ENCODE measurements around the gene AGBL3. TPM values are rescaled to one million over a fixed set of nuclear protein-coding genes. Genes with fewer than 3 reads are reported as not detected.

Gene AGBL3
- total and polyA plus RNA-seq, 2 of the 8 experiments (the other 6 are each of a cell fraction or from before 2014, with no cell fraction given) = 1.1 to 1.9 TPM

DNA sequence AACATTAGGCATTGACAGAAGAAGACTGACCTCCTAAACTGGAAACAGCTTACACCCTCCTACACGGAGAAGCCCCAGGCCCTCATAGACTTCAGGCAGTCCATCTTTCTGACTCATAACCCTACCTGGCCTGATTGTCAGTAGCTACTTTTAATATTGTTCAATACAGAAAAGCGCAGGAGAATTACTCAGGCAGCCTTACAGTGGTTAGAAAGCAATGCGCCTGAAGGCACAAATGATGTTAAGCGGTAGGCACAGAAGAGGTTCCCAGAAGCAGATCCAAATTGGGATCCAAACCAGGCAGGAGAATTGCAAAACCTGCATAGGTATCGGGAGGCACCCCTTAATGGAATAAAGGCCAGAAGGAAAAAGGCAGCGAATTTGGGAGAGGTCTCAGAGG is 189.6 kb downstream of the AGBL3 start:
- WGBS, 2 experiments (ENCODE audit: extremely low coverage in 1 of 2, insufficient coverage in 1 of 2, insufficient read length in 1 of 2, insufficient replicate concordance in 2 of 2, low coverage in 1 of 2, low lambda C conversion rate in 2 of 2, missing lambda C conversion rate in 1 of 2) = 86% methylated on average over 6 of the region's 6 CpGs; no CpG with 5 or more reads in 1 of the 2 experiments
- H2BK5ac ChIP-seq (ENCODE audit: low read depth, low read length) = no peak overlapping the region
- no peak overlapping the region for H4K5ac ChIP-seq (ENCODE audit: insufficient read length, low read depth, low read length)
- ChIA-PET CTCF (ENCODE audit: partially characterized antibody) (interaction anchor here (1.0 kb wide), 1 partner anchor 12 kb away, joined by 5 read pairs; no protein-coding TSS in a partner anchor), POLR2A (ENCODE audit: partially characterized antibody) (no interaction called here)
- H3K18ac ChIP-seq (ENCODE audit: extremely low read depth, low read length) = no peak overlapping the region; the same call in 1 of the 2 replicates
- FAIRE-seq (no peak), DNase-seq (ENCODE audit: low read depth in 1 of 2, low spot score in 2 of 2) (no peak)
- H3K9ac ChIP-seq (replicated peaks in 1 of 4; ENCODE audit: extremely low read depth in 1 of 4, low read depth in 3 of 4, low read length in 3 of 4) = no peak overlapping the region
- H4K20me1 ChIP-seq (replicated peaks in 1 of 2; ENCODE audit: control insufficient read depth in 1 of 2, insufficient read depth in 2 of 2, low read length in 2 of 2) = no peaks in the 10 kb centered on the region
- no peak overlapping the region for H4K8ac ChIP-seq (ENCODE audit: extremely low read depth, insufficient read depth, low read length)
- H2AFZ ChIP-seq (ENCODE audit: low read length) = no peak overlapping the region
- no peak overlapping the region for H3K4me2 ChIP-seq (ENCODE audit: insufficient read depth in 1 of 2, low read depth in 2 of 2, low read length in 2 of 2)
- no peak overlapping the region for H2AK5ac ChIP-seq (ENCODE audit: low read depth, low read length)
- H3K14ac ChIP-seq (ENCODE audit: insufficient read length) = no peak overlapping the region
- H3K36me3 ChIP-seq (ENCODE audit: control insufficient read depth in 2 of 4, insufficient read depth in 4 of 4, low read length in 3 of 4) = peaks cover 0 to 2% (median under 1%) of the 10 kb centered on the region in 4 experiments; a peak in 2 of 8 replicates
- no peak overlapping the region for H2BK15ac ChIP-seq (ENCODE audit: low read length)
- H3K79me2 ChIP-seq (ENCODE audit: control insufficient read depth in 1 of 2, insufficient read depth in 2 of 2, low read length in 2 of 2) = no peaks in the 10 kb centered on the region
- H3K4me1 ChIP-seq (replicated peaks in 1 of 4; ENCODE audit: control insufficient read depth in 3 of 4, insufficient read depth in 4 of 4, low read length in 3 of 4) = peaks cover 0 to 8% (median 4%) of the 10 kb centered on the region in 4 experiments; a peak in 4 of 7 replicates
- no peak overlapping the region for H3K23ac ChIP-seq (ENCODE audit: insufficient read length)
- no peak overlapping the region; the same call in 1 of the 2 replicates for H2BK12ac ChIP-seq (ENCODE audit: low read depth, low read length)
- no peaks in the 10 kb centered on the region for H3K79me1 ChIP-seq (ENCODE audit: low read depth, low read length)
- no peak overlapping the region for H4K91ac ChIP-seq (replicated peaks; ENCODE audit: insufficient read length, low read length)
- no peak overlapping the region for H3K4ac ChIP-seq (replicated peaks; ENCODE audit: insufficient read length, low read depth, low read length)
- H3K56ac ChIP-seq (replicated peaks; ENCODE audit: insufficient read length, low read depth, low read length) = no peak overlapping the region
- no peaks in the 10 kb centered on the region for H3K27me3 ChIP-seq (replicated peaks in 1 of 4; ENCODE audit: control insufficient read depth in 3 of 4, extremely low read depth in 1 of 4, insufficient read depth in 3 of 4, low read length in 3 of 4)
- H3K4me3 ChIP-seq (ENCODE audit: extremely low read depth in 1 of 4, insufficient read depth in 2 of 4, low read depth in 3 of 4, low read length in 4 of 4) = no peak overlapping the region
- H2BK20ac ChIP-seq (ENCODE audit: low read length) = no peak overlapping the region
- H2BK120ac ChIP-seq (replicated peaks; ENCODE audit: low read depth, low read length) = no peak overlapping the region
- TF ChIP-seq EGR1 (IDR thresholded peaks at IDR 0.05; ENCODE audit: borderline replicate concordance, low read depth, low read length) = no peak
- no peak for TF ChIP-seq CREB1 (IDR thresholded peaks at IDR 0.05)
- H3K27ac ChIP-seq (ENCODE audit: low read depth, low read length) = no peak overlapping the region
- peaks cover 10 to 16% of the 10 kb centered on the region in 2 experiments for H3K9me3 ChIP-seq (ENCODE audit: insufficient read depth in 2 of 2, low read depth in 1 of 2, low read length in 1 of 2)
- no peaks in the 10 kb centered on the region for H3K23me2 ChIP-seq (ENCODE audit: low read depth, low read length)

Data from H1 (cell line).